ENCODE measurements around the gene PIGU. TPM values are rescaled to one million over a fixed set of nuclear protein-coding genes. Genes with fewer than 3 reads are reported as not detected.
A peak's percentile ranks its signal among the peaks of the same experiment; 100 is the strongest.
"Not testable (repeated sequence)": the region's sequence is repeated elsewhere in the genome, so short reads cannot be mapped to it uniquely, and the experiment has no call there.

The PIGU gene
- total RNA-seq, 1 experiment from 2014 or later: 11.7 TPM

DNA sequence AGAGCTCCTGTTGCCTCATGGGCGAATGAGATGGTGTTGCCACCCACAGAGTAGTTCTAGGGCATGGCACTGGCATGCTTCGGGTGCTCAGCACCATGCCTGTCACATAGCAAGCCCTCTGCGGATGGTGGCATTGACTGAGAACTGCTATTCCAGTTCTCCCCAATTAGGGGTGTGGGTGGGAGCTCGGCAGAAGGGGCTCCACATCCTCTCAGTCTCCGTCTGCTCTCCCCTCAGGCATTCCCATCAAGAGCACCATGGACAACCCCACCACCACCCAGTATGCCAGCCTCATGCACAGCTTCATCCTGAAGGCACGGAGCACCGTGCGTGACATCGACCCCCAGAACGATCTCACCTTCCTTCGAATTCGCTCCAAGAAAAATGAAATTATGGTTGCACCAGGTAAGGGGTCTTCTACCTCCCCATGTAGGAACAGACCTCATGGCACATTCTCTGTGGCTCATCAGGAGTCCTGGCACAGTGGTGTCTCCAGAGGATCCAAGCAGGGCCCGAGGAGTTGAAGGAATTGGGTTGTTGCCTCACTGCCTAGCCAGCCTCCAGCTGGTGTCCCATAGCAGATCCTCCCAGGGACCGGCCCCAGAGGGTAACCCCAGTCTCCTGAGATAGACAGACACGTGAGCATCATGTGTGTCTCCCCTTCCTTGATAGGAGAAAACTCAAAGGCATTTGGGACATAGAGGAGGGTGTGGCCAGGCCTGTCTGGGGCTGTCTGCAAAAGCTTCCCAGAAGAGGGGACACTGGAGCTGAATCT is 142.3 kb downstream of the PIGU start:
- no peak for DNase-seq (ENCODE audit: low read depth)

DNA sequence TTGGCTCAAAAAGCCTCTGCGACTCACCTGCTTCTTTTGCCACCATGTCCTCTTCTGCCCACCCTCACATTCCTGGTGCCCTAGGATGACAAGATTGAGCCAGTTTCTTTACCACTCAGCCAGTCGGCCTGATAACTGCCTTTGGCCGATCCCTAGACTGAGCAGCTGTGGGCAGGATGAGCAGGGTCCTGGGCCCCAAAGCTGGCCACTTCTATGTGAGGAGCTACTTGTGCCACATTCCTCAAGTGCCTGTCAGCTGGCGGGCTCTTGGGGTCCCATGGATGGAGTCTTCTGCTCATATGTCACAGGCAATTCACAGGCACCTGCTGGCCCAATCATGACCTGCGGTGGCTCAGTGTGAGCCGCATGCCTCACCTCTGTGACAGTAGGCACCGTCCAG is 144.1 kb downstream of the PIGU start:
- no peak for DNase-seq (ENCODE audit: low read depth)

DNA sequence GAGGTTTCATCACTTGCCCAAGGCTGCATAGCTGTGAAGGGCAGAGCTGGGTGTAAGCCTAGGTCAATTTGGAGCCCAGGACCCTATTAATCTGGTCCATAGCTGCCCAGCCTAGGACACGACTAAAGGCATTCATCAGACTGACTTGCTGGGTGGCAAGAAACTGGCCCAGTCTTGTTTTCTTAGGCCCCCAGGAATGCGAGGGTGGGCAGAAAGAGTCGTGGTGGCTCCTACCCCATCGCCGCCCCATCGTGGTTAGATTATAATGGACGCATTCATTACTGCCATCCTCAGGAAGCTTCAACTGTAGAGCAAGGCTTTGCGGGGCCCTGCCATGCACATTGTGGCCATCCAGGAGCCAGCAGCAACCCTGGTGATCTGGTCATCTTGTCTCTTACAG is 144.6 kb downstream of the PIGU start:
- no peak for DNase-seq (ENCODE audit: low read depth)

- no peak for DNase-seq (ENCODE audit: low read depth)
Observed at GRCh38 chr20:34531608-34532265, 145.2 kb downstream of the PIGU start.

DNA sequence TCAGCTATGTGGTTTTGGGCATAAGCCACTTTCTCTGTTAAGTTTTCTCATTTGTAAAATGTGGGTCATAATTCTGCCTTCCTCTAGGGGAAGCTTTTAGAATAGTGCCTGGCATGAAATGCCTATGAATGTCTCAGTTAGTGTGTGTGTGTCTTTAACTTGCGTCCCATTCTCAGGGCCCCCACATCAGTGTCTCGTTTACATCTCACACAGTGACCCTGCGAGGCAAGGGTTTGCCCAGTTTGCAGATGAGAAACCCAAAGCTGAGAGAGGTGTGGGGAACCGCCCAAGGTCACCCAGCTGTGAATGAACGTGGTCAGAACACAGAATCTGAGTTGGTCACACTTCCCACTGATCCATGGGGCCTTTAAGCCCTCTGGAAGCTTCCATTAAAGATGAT is 146.6 kb downstream of the PIGU start:
- no peak for DNase-seq (ENCODE audit: low read depth)

DNA sequence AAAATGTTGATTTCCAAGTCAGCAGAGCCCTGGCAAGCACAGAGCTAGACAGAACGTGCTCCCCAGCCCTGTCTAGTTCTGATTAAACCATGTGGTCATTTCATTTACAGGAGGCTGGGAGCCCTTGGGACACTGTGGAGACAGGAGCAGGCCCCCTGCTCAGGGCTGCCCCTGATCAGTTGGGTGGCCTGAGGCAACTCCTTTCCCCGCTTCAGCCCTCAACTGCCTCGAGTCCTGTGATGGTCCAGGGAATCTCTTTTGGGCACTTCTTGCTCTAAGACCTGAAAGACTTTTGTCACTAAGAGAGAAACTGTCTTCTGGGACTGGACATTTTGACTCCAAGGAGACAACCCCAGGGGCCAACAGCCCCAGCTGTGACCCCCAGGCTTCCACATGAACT is 147.2 kb downstream of the PIGU start:
- no peak for DNase-seq (ENCODE audit: low read depth)

DNA sequence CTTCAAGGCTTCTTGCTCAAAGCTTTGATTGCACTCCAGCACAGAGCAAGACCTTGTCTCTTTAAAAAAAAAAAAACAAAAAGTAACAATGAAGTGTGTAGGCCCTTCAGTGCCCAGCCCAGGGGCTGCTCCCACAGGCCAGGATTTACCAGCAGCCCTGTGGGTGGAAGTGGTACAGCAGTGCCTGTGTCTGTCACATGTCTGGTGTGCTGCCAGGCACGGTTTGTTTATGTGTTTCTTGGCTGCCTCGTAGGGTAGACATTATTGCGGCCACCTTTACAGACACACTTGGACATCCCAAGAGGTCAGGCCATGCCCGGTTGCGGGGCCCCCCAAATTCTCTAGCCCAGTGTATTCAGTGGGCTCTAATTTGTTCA is 148.0 kb downstream of the PIGU start:
- DNase-seq (ENCODE audit: low read depth): no peak

DNA sequence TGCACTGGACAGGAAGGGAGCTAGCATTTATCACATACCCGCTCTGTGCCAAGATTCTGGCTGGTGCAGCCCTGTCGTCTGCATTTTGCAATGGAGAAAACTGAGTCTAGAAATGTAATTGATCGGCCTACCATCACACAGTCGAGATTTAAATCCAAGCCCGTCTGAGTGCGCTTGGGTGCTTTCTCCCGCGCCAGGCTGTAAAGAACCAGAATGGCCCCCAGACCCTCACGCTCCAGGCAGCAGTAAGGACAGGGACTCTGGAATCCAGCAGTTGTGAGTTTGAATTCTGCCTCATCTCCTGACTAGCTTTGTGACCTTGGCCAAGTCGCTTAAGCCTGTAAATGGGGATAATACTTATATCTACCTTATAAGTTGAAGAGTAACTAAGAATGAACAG is 149.9 kb downstream of the PIGU start:
- no peak for DNase-seq (ENCODE audit: low read depth)

DNA sequence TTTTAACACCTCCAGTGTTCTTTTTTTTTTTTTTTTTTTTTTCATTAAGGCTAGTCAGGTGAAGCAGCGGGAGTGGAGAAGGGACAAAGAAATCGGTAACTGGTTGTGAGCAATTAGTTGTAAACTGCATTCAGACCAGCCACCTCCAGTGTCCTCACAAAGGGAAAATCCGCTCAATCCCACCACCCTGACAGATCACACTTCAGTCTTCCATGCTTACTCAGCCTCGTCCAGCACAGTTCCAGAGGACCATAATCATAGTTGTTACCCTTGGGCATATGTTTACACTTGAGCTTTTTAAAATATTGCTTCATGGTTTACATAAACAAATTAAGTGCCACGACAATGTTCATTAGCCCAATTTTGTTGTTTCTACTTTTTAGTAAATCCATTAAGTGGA is 150.4 kb downstream of the PIGU start:
- peak; percentile 25 for DNase-seq (ENCODE audit: low read depth)

- peak; percentile 97 for DNase-seq (ENCODE audit: low read depth)
Observed at GRCh38 chr20:34525709-34526416, 151.0 kb downstream of the PIGU start.

DNA sequence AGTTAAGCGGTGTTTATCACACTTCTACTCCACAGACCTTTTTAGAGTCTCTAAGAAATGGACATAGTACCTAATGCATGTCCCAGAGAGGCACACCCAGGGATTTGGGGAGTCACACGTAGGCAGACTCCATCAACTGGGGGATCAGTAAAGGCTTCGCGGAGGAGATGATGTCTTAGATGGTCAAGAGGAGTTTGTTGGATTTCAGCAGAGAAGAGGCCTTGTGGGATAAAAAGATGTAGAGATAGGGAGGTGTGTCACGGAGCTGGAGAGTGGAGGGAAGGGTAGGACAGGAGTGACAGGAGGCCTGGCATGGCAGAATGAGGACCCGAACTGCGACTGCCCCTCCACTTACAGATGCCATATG is 151.6 kb downstream of the PIGU start:
- no peak for DNase-seq (ENCODE audit: low read depth)

GRCh38 chr20:34524426-34524825 is 152.5 kb downstream of the PIGU start:
- DNase-seq (ENCODE audit: low read depth): no peak

- peak; percentile 74 for DNase-seq (ENCODE audit: low read depth)
Observed at GRCh38 chr20:34522969-34523871, 153.7 kb downstream of the PIGU start.

- not testable (repeated sequence) for DNase-seq (ENCODE audit: low read depth)
Observed at GRCh38 chr20:34519841-34520240, 157.1 kb downstream of the PIGU start.

- DNase-seq (ENCODE audit: low read depth): not testable (repeated sequence)
Observed at GRCh38 chr20:34518863-34519262, 158.0 kb downstream of the PIGU start.

DNA sequence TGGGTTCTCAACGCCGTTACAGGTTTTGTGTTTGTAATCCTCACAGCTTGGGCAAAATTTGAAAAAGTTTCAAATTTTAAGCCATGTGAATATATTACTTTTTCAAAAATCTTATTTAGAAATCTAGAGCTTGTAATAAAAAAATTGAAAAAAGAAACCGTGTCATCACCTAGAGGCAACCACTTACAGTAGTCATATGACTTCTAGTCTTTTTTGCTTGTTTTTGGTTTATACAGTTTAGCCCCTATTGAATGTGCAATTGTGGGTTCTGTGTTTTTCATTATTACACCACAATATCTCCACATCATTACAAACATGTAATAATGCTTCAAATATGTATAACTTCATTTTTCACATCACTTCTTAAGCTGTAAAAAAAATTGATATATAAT is 159.8 kb downstream of the PIGU start:
- no peak for DNase-seq (ENCODE audit: low read depth)

- peak; percentile 95 for DNase-seq (ENCODE audit: low read depth)
Observed at GRCh38 chr20:34516247-34517113, 160.4 kb downstream of the PIGU start, which contains the start of gene DYNLRB1. TSS of gene DYNLRB1 (plus strand) at chr20:34516422. CDS start at chr20:34516459, 37 bp downstream.

- peak; percentile 73 for DNase-seq (ENCODE audit: low read depth)
Observed at GRCh38 chr20:34515484-34516246, 161.2 kb downstream of the PIGU start.

DNA sequence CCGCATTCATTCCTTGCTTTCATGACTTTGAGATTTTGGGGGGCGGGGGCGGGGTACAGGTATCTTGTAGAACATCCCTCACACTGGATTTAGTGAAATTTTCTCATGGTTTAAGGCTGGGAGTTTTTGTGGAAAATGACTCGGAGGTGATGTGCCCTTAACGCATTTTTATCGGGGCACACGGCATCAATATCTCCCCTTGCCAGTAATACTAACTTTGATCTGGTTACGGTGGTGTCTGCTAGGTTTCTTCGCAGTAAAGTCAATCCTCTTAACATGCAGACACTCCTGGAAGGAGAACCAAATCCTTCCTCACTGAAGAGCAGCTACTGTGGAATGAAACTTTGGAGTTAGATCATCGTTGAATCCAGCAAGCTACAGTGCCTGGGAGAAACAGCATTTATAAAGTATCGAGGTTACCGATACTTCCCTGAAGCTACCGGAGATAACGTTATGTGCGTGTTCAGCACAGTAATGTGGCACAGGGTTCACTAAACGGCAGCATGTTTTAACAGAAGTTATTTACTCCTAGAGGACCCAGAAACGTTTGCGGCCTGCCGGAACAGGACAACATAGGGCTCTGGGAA is 161.9 kb downstream of the PIGU start:
- DNase-seq (ENCODE audit: low read depth): no peak

- not testable (repeated sequence) for DNase-seq (ENCODE audit: low read depth)
Observed at GRCh38 chr20:34514034-34514433, 162.9 kb downstream of the PIGU start.

All from Daoy (cell line).